ENCODE results near the gene PHACTR1.

GRCh38 chr6:13268913-13269518 is 552.4 kb downstream of the PHACTR1 start:
- TF ChIP-seq CTCF (conservative IDR thresholded peaks at IDR 0.05; ENCODE audit: low read depth, low read length) (no peak), EZH2 (IDR thresholded peaks at IDR 0.05; ENCODE audit: borderline replicate concordance, low read depth, low read length, poor library complexity, severe bottlenecking) (no peak)
